GM18873 (cell line): ENCODE data around the gene CRLF3.
"Not testable (repeated sequence)": the region's sequence is repeated elsewhere in the genome, so short reads cannot be mapped to it uniquely, and the experiment has no call there.

Experiments used
- ATAC-seq: cut with Tn5 transposase; IDR thresholded peaks from one replicate; pipeline ENCODE4 v1.9.1; 2021; ENCODE audit warnings: mild to moderate bottlenecking, moderate library complexity, moderate number of reproducible peaks; ENCODE audit not compliant: unreplicated experiment, low FRiP score

The CRLF3 gene

GRCh38 chr17:30824356-30825145, at the start of gene CRLF3:
TSS of gene CRLF3 (minus strand) at chr17:30824692. CDS start at chr17:30824651, 41 bp downstream.
- peak; percentile 59 for ATAC-seq

GRCh38 chr17:30869005-30869404, 44.5 kb upstream of the CRLF3 start:
- no peak for ATAC-seq

DNA sequence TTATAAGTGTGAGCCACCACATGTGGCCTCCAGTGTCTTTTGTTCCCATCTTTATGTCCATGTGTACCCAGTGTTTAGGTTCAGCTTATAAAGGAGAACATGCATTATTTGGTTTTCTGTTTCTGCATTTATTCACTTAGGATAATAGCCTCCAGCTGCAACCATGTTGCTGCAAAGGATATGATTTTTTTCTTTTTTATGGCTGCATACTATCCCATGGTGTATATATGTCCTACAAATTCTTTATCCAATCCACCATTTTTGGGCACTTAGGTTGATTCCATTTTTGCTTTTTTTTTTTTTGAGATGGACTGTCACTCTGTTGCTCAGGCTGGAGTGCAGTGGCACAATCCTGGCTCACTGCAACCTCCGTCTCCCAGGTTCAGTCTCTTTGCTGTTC, 40.1 kb upstream of the CRLF3 start:
- no peak for ATAC-seq

DNA sequence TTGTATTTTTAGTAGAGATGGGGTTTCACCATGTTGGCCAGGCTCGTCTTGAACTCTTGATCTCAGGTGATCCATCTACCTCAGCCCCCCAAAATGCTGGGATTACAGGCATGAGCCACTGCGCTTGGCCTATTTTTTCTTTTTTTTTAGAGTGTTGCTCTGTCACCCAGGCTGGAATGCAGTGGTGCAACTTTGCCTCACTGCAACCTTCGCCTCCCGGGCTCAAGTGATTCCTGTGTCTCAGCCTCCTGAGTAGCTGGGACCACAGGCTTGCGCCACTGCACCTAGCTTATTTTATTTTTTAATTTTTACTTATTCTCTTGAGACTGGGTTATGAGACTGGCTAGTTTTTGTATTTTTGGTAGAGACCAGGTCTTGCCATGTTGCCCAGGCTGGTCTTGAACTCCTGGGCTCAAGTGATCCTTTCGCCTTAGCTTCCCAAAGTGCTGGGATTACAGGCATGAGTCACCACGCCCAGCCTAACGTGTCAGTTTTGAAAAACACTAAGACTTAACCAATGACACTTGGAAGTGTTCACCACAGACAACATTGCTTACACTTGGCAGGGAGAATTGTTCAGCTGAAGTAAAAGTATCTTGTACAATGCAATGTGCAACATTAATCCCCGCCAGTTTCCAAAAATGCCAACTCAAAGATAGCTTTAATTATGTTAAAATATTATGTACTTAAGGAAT, 34.2 kb upstream of the CRLF3 start:
- no peak for ATAC-seq

DNA sequence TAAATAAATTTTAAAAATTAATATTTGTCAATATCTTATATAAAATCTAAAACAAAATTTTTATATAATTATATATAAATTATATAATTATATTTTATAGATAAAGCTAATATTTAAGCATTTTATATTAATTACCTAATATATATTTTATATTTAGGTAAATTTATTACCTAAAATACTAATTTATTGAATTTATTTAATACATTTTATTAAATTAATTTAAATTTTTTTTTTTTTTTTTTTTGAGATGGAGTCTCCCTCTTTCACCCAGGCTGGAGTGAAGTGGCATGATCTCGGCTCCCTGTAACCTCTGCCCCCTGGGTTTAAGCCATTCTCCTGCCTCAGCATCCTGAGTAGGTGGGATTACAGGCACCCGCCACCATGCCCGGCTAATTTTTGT, 29.7 kb upstream of the CRLF3 start:
- ATAC-seq: no peak

DNA sequence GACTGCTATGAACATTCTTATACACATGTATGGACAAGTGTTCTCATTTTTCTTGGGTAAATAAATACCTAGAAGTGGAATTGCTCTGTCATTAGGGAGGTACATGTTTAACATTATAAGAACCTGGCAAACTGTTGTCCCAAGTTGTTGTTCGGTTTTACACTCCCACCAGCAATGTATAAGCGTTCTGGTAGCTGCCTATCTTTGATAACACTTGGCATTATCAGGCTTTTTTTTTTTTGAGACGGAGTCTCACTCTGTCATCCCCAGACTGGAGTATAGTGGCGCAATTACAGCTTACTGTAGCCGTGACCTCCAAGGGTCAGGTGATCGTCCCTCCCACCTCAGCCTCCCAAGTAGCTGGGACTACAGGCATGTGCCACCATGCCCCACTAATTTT, 23.5 kb upstream of the CRLF3 start:
- ATAC-seq: no peak

DNA sequence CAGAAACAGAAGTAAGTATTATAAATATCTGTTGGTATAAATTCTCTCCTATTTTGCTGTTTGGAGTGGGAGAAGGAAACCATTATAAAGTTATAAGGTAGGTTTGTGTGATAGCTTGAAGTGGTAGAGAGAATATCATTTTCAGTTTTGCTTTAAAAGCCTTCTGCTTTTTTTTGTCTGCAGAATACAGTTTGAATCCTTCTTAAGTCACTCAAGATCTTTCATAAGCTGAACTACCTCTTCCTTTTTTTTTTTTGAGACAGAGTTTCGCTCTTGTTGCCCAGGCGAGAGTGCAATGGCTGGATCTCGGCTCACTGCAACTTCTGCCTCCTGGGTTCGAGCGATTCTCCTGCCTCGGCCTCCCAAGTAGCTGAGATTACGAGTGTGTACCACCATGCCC, 16.3 kb upstream of the CRLF3 start:
- no peak for ATAC-seq

- no peak for ATAC-seq
Observed at GRCh38 chr17:30838202-30838807, 13.8 kb upstream of the CRLF3 start.

- ATAC-seq: no peak
Observed at GRCh38 chr17:30832438-30833124, 8.1 kb upstream of the CRLF3 start.

GRCh38 chr17:30831663-30832437, 7.4 kb upstream of the CRLF3 start, which contains the start of gene ATAD5:
TSS of gene ATAD5 (plus strand) at chr17:30831966. CDS start at chr17:30832348, 382 bp downstream.
- ATAC-seq: peak; percentile 53

GRCh38 chr17:30831257-30831656, 6.8 kb upstream of the CRLF3 start:
- ATAC-seq: no peak

GRCh38 chr17:30829022-30829421, 4.5 kb upstream of the CRLF3 start:
- no peak for ATAC-seq

GRCh38 chr17:30827082-30827481, 2.6 kb upstream of the CRLF3 start:
- ATAC-seq: no peak

DNA sequence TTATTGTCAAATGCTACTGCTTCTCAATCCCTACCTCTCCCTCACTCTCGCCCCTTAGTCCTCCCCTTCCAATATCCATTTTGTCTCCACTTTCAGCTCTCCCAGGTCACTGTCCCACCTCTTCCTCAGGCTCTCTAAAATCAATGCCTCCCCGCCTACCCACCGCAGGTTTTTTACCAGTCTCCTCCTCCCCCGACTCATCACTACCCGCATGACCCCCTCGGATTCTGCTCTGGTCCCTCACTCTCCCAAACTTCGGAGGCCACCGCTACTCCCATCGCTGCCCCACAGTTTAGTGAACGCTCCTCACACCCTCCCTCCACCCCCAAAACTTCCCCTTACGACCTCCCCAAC, 513 bp downstream of the CRLF3 start:
- no peak for ATAC-seq

GRCh38 chr17:30823421-30823820, 1.1 kb downstream of the CRLF3 start:
- ATAC-seq: no peak

DNA sequence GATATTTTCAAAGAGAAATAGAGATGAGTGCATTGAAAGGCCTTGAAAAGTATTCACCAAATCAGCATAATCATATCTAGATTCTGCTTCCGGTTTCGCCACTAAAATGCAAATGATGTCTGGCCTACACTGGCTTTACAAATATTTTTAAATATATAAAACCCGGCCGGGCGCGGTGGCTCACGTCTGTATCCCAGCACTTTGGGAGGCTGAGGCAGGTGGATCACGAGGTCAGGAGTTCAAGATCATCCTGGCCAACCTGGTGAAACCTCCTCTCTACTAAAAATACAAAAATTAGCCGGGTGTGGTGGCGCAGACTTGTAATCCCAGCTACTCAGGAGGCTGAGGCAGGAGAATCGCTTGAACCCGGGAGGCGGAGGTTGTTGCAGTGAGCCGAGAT, 1.6 kb downstream of the CRLF3 start:
- not testable (repeated sequence) for ATAC-seq

- ATAC-seq: no peak
Observed at GRCh38 chr17:30821871-30822723, 2.4 kb downstream of the CRLF3 start.

- no peak for ATAC-seq
Observed at GRCh38 chr17:30819971-30820705, 4.4 kb downstream of the CRLF3 start.

- ATAC-seq: no peak
Observed at GRCh38 chr17:30816165-30816564, 8.3 kb downstream of the CRLF3 start.
